GM23338 (cell line): Measurements from ENCODE around the gene ARHGEF19. TPM values are rescaled to one million over a fixed set of nuclear protein-coding genes. Genes with fewer than 3 reads are reported as not detected.

Source experiments
- ATAC-seq: fragments of 200-7000 bp; cut with Tn5 transposase; 3 replicates; pipeline ENCODE4 v1.9.1; 2020
- DNase-seq: peaks from one replicate; pipeline ENCODE4 v3.0.0-alpha.2; 2015; ENCODE audit warnings: low spot score
- H2AFZ ChIP-seq: fragments of 200-600 bp; sonication (generic); 2 replicates; pipeline ENCODE4 v1.8.0; 2016; ENCODE audit warnings: antibody characterized with exemption, mild to moderate bottlenecking, moderate library complexity
- H3F3A ChIP-seq: fragments of 200-600 bp; sonication (generic); replicated peaks from 2 replicates; pipeline ENCODE4 v1.8.0; 2017; ENCODE audit warnings: antibody characterized with exemption, mixed run types, low read depth
- H3K27ac ChIP-seq: fragments of 200-600 bp; sonication (generic); 2 replicates; pipeline ENCODE4 v1.6.1; 2016; ENCODE audit warnings: low read depth
- H3K27me3 ChIP-seq: fragments of 200-600 bp; sonication (generic); 2 replicates; pipeline ENCODE4 v1.8.0; 2016; ENCODE audit warnings: mild to moderate bottlenecking, mixed run types, moderate library complexity; ENCODE audit not compliant: insufficient read depth
- H3K36me3 ChIP-seq: fragments of 200-600 bp; sonication (generic); 2 replicates; pipeline ENCODE4 v1.8.0; 2016; ENCODE audit warnings: mild to moderate bottlenecking; ENCODE audit not compliant: insufficient read depth
- H3K4me1 ChIP-seq: fragments of 200-600 bp; sonication (generic); 2 replicates; pipeline ENCODE4 v1.8.0; 2016; ENCODE audit warnings: mild to moderate bottlenecking, moderate library complexity; ENCODE audit not compliant: insufficient read depth
- H3K4me2 ChIP-seq: fragments of 200-600 bp; sonication (generic); 2 replicates; pipeline ENCODE4 v1.7.1; 2017; ENCODE audit warnings: mixed run types
- H3K4me3 ChIP-seq: fragments of 200-600 bp; sonication (generic); 2 replicates; pipeline ENCODE4 v1.6.1; 2016; ENCODE audit warnings: mixed run types
- H3K79me2 ChIP-seq: fragments of 200-600 bp; sonication (generic); replicated peaks from 2 replicates; pipeline ENCODE4 v1.8.0; 2017; ENCODE audit warnings: mild to moderate bottlenecking; ENCODE audit not compliant: insufficient read depth
- H3K9me2 ChIP-seq: fragments of 200-600 bp; sonication (generic); 2 replicates; pipeline ENCODE4 v1.8.0; 2017; ENCODE audit not compliant: insufficient read depth
- H4K20me1 ChIP-seq: fragments of 200-600 bp; sonication (generic); replicated peaks from 2 replicates; pipeline ENCODE4 v1.8.0; 2017; ENCODE audit warnings: mild to moderate bottlenecking; ENCODE audit not compliant: insufficient read depth
- H3K27ac Mint-ChIP-seq: 2 replicates; pipeline ENCODE4 v1.8.0; 2020; ENCODE audit warnings: inconsistent platforms, mild to moderate bottlenecking, moderate library complexity, mixed read lengths
- H3K27me3 Mint-ChIP-seq: 3 replicates; pipeline ENCODE4 v1.8.0; 2022; ENCODE audit warnings: low read depth, mild to moderate bottlenecking, moderate library complexity, mixed read lengths, inconsistent platforms; ENCODE audit not compliant: insufficient read depth, poor library complexity
- H3K36me3 Mint-ChIP-seq: 3 replicates; pipeline ENCODE4 v1.8.0; 2021; ENCODE audit warnings: low read depth, mild to moderate bottlenecking, inconsistent platforms, moderate library complexity, mixed read lengths
- H3K4me1 Mint-ChIP-seq: 3 replicates; pipeline ENCODE4 v1.8.0; 2020; ENCODE audit warnings: mild to moderate bottlenecking, inconsistent platforms, mixed read lengths
- H3K4me3 Mint-ChIP-seq: 3 replicates; pipeline ENCODE4 v1.8.0; 2021; ENCODE audit warnings: moderate library complexity, mild to moderate bottlenecking, inconsistent platforms, mixed read lengths
- H3K9me3 Mint-ChIP-seq: 3 replicates; pipeline ENCODE4 v1.8.0; 2020; ENCODE audit warnings: moderate library complexity, mild to moderate bottlenecking, inconsistent platforms, mixed read lengths
- ETS1 ChIP-seq: IDR thresholded peaks from 2 replicates; pipeline ENCODE4 v1.6.1; 2016; ENCODE audit warnings: antibody characterized with exemption
- EZH2 ChIP-seq: fragments of 200-600 bp; sonication (generic); IDR thresholded peaks from one replicate; pipeline ENCODE4 v1.8.0; 2017; ENCODE audit warnings: antibody characterized with exemption, mild to moderate bottlenecking, low read depth; ENCODE audit not compliant: unreplicated experiment
- EZH2phosphoT487 ChIP-seq: fragments of 200-600 bp; sonication (generic); IDR thresholded peaks from one replicate; pipeline ENCODE4 v1.8.1; 2018; ENCODE audit warnings: antibody characterized with exemption; ENCODE audit not compliant: unreplicated experiment
- JUNB ChIP-seq: IDR thresholded peaks from one replicate; pipeline ENCODE4 v1.6.1; 2016; ENCODE audit warnings: antibody characterized with exemption; ENCODE audit not compliant: unreplicated experiment
- NANOG ChIP-seq: IDR thresholded peaks from 2 replicates; pipeline ENCODE4 v1.6.1; 2016; ENCODE audit warnings: antibody characterized with exemption, borderline replicate concordance
- REST ChIP-seq: IDR thresholded peaks from one replicate; pipeline ENCODE4 v1.6.1; 2018; ENCODE audit warnings: antibody characterized with exemption; ENCODE audit not compliant: unreplicated experiment
- ZNF114 ChIP-seq: fragments of 250-450 bp; sonication (Bioruptor Pico); IDR thresholded peaks from 2 replicates; pipeline ENCODE4 v1.5.0; 2020; ENCODE audit warnings: mild to moderate bottlenecking, moderate library complexity
- polyA plus RNA-seq: library from polyadenylated mRNA; unstranded; fragments of >200 nt; fragmentation: Nextera tagmentation; extraction: Ambion mirVana; gene quantifications from 2 replicates; pipeline ENCODE4 v1.2.1, GENCODE V29; 2016
- total RNA-seq: library from RNA; depleted of rRNA; stranded (reverse); fragments of >200 nt; shearing (Covaris generic); gene quantifications from 2 replicates; pipeline ENCODE4 v1.2.3, GENCODE V29; 2014

ARHGEF19 gene
- total and polyA plus RNA-seq, 2 experiments from 2014 or later, result 19.5 to 46.4 TPM

DNA sequence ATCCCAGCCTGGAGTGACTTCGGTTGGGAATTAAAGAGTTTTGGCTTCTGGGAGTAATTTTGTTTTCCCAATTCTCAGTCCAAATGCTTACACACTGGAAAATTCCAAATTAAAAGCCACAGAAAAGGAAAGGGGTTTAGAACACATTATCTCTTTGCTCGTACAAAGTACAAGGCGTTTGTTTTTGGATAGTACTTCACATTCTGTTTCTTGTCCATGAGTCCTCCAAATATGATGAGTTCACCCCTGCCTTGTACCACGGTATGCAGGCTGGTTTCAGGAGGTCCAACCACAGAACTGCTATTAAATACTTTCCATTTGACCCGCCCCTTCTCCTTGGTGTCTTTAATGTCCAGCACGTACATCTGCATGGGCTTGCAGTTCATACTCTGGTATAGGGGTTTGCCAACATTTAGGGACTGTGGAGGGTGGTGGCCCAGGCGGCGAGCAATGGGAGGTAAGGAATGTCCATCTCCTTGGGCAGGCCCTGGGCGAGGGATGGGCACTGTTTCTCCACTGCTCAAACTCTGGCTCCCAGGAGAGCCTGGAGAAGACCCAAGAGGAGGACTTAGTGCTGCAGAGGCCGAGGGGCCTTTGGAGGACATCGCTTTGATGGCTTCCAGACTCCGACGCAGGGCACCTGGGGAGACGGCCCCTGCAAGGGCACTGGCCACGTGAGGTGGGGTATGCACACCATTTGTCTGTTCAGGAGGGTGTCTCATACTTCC, 38.2 kb upstream of the ARHGEF19 start (continued):
- TF ChIP-seq REST, result no peak

DNA sequence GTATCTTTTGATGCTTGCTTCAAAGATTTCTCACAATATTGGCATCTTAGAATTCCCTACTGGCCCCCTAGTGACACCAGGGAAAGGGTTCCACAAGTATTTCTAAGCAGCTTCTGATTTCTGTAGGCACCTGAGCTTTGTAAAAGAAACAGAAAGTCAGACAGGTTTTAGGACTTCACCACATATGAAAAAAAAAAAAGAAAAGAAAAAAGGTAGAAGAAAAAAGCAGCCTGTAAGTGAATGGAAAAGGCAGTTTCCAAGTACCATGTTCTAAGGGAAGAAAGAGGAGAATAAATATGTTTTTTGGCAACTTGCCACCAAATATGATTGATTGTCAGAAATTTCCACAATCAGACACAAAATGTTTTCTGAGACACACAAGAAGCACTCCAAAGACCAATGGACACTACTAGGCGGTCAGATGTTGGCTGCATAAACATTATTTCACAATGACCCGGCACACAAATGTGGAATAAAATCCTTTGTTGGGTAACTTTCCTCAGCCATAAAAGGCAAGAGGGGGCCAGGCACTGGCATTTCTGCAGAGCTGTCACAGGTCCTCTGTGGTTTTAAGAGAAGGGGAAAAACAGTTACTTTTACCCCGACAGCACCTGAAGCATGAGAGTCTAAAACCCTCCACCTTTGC, 37.3 kb upstream of the ARHGEF19 start:
- Mint-ChIP-seq H3K4me1 (no peaks in the 10 kb centered on the region), H3K9me3 (no peaks in the 10 kb centered on the region), H3K27me3 (no peaks in the 10 kb centered on the region), H3K27ac (no peak overlapping the region), H3K4me3 (no peak overlapping the region), H3K36me3 (peaks cover 8% of the 10 kb centered on the region; the same call in 2 of the 3 replicates)
- H3K79me2 ChIP-seq, result no peaks in the 10 kb centered on the region
- peaks cover 8% of the 10 kb centered on the region; the same call in 1 of the 2 replicates for H3K36me3 ChIP-seq
- peaks cover 4% of the 10 kb centered on the region for H3F3A ChIP-seq
- no peaks in the 10 kb centered on the region for H3K4me1 ChIP-seq
- no peak for TF ChIP-seq ETS1
- TF ChIP-seq ZNF114 (CRISPR knock-in tag), result no peak
- TF ChIP-seq EZH2phosphoT487, result no peak
- no peak for TF ChIP-seq NANOG
- no peak for TF ChIP-seq REST
- no peak for TF ChIP-seq EZH2
- TF ChIP-seq JUNB, result no peak
- H2AFZ ChIP-seq, result no peak overlapping the region
- no peak for DNase-seq
- H3K27ac ChIP-seq, result no peak overlapping the region
- H3K4me3 ChIP-seq, result no peak overlapping the region
- H4K20me1 ChIP-seq, result peaks cover 5% of the 10 kb centered on the region
- ATAC-seq, result no peak
- no peaks in the 10 kb centered on the region for H3K9me2 ChIP-seq
- H3K27me3 ChIP-seq, result no peaks in the 10 kb centered on the region
- H3K4me2 ChIP-seq, result no peak overlapping the region
